K562 treated with DMSO at 1 percent for 48 hours (cell line): ENCODE results near the gene PALM3. TPM values are rescaled to one million over a fixed set of nuclear protein-coding genes. Genes with fewer than 3 reads are reported as not detected.

ENCODE experiments used
- total RNA-seq: library from RNA; unstranded; fragments of 300-600 nt; gene quantifications from 2 replicates; pipeline ENCODE4 v1.2.3, GENCODE V29; 2022; ENCODE audit warnings: low replicate concordance; ENCODE audit errors: extremely low read depth

PALM3 gene
- total RNA-seq = not detected in 2 replicates

GRCh38 chr19:14061751-14062557 lies at the start of gene PALM3:
Gene PALM3 (minus strand): TSS chr19:14062076. CDS start chr19:14061980, 96 bp downstream.

DNA sequence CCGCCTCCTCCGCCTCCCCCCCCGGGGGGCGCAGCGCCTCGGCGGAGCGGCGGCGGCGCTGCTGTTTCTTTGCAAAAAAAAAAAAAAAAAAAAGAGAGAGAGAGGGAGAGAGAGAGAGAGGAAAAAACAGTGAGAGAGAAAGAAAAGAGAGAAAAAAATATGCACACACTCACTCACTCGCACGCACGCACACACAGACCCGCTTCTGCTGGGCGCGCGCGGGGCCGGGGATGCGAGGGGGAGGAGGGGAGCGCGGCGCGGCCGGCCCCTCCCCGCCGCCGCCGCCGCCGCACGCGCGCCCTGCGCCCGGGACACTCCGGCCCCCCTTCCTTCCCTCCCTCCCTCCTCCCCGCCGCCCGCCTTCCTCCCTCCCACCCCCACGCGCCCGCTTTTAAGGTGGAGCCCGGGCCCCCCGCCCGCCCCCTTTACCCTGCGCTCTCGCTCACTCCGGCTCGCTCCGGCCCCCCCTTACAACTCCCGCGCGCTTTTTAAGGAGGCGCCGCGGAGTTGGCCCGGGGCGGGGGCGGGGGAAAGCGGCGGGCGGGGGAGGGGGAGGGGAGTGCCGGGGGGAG lies 28.7 kb upstream of the PALM3 start, which contains the start of gene SAMD1:
Gene SAMD1, minus strand, starts transcription at position 243 of the 572 bp plus-strand sequence.

DNA sequence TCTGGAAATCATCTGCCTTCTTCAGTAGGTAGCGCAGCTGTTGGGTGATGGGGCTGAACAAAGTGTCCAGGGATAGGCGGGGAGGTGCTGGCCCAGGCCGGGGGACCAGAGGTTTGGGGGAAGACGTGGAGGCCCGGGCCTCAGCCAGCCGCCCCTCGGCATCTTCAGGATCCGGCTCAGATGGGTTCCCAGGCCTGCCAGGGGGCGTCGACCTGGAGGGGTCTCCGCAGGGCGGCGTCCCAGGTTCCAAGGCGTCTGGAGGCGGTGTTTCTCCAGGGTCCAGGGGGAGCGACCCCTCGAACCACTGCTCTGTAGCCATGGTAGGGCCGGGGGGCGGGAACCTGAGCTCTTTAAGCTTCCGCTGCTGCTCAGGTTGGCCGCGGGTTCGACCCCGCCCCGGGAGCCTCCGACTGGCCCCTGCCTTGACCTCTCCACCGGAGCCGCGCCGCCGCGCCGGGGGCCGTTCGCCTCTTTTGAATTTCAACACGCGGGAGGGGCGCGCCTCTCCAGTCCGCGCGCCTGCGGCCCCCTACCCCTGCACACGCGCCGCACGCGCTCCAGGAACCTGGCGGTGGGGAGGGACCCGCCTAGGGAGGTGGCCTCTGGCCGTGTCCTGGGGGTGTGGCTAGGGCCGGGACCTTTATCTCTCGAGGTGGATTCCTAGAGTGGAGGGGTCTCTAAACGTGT lies 23.6 kb upstream of the PALM3 start, which contains the start of gene C19orf67:
Gene C19orf67, minus strand, starts transcription at position 475 of the 687 bp plus-strand sequence. Its CDS starts 156 bp downstream, at position 319.

DNA sequence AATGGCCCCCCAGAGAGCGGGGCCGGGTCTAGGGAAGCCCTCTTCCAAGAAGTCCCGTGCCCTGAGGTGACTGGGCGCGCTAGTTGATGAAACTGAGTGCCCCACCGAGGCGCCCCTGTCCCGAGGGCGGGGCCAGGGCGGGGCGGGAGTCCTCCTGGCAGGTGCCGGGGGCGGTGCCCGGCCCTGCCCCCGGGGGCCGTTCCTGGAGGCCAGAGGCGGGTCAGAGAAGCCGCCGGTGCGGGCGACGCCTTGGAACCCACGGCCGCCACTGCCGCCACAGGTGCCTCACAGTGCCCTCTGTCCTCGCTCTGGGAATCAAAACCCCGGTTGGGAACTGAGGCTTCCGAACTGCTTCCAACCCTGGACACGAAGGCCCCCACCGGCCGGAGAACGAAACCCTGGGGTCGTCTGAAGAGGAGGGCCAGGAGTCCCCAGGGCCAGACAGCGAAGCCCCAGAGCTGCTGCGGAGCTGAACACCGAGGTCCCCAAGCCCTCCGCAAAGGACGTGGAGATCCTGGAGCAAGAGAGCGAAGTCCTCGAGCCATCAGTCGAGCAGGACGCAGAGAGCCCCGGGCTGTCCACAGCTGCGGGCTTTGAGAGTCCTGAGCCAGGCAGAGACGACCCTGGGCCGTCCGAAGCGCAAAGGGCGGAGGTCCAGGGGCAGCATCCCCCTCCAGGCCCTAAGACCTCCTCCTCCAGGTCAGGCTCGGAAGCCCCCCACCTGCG lies 10.8 kb upstream of the PALM3 start, which contains the start of gene MISP3:
Gene MISP3, plus strand, starts transcription at position 252 of the 726 bp plus-strand sequence. CDS start 524 bp downstream, outside the sequence.

DNA sequence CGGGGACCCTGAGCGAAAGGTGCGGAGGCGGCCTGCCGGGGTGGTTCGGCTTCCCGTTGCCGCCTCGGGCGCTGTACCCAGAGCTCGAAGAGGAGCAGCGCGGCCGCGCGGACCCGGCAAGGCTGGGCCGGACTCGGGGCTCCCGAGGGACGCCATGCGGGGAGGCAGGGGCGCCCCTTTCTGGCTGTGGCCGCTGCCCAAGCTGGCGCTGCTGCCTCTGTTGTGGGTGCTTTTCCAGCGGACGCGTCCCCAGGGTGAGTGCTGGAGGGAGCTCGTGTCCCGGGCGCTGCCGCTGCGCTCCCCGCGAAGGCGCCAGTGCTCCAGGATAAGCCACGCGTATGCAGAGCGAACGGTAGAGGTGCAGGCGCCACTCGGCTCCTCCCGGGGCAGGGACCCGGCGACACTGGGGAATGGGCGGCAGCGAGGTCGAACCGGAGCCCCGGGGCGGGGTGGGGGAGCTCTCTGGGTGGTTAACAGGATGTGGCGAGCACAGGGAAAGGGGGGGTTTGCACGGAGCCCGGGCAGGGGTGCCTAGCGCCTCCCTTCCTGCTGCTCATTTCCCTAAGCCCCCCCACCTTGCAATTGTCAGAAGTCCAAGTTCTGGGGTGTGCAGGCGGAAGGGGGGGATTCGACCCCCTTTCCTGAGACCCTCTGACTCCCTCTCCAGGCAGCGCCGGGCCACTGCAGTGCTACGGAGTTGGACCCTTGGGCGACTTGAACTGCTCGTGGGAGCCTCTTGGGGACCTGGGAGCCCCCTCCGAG lies 30.0 kb downstream of the PALM3 start, which contains the start of gene IL27RA:
Gene IL27RA, plus strand, starts transcription at position 44 of the 762 bp plus-strand sequence. Its CDS starts 111 bp downstream, at position 155.

GRCh38 chr19:14027856-14028450 lies 33.9 kb downstream of the PALM3 start, which contains the start of gene RLN3:
Gene RLN3 (plus strand): TSS chr19:14028148. CDS start chr19:14028205, 57 bp downstream.

GRCh38 chr19:14006085-14006765 lies 55.7 kb downstream of the PALM3 start, which contains the start of gene RFX1:
Gene RFX1 (minus strand): TSS chr19:14006320. CDS start chr19:13993843, 12,477 bp downstream.

Other genes with a start within 250 kb of the PALM3 start
- gene NANOS3, start 184.9 kb downstream of the PALM3 start, total RNA-seq = not detected in 2 replicates
- not detected in 2 replicates for gene BRME1, start 156.0 kb downstream of the PALM3 start, total RNA-seq
- not detected in 2 replicates for gene CC2D1A, start 155.9 kb downstream of the PALM3 start, total RNA-seq
- gene PODNL1, start 123.7 kb downstream of the PALM3 start, total RNA-seq = not detected in 2 replicates
- gene DCAF15, start 109.6 kb downstream of the PALM3 start, total RNA-seq = not detected in 2 replicates
- not detected in 2 replicates for gene RFX1, start 55.8 kb downstream of the PALM3 start, total RNA-seq
- gene RLN3, start 33.9 kb downstream of the PALM3 start, total RNA-seq = not detected in 2 replicates
- gene IL27RA, start 30.3 kb downstream of the PALM3 start, total RNA-seq = not detected in 2 replicates
- not detected in 2 replicates for gene MISP3, start 10.7 kb upstream of the PALM3 start, total RNA-seq
- gene C19orf67, start 23.7 kb upstream of the PALM3 start, total RNA-seq = not detected in 2 replicates
- gene SAMD1, start 28.7 kb upstream of the PALM3 start, total RNA-seq = not detected in 2 replicates
- gene PRKACA, start 55.7 kb upstream of the PALM3 start, total RNA-seq = not detected in 2 replicates
- gene ASF1B, start 74.5 kb upstream of the PALM3 start, total RNA-seq = not detected in 2 replicates
- not detected in 2 replicates for gene ADGRL1, start 144.1 kb upstream of the PALM3 start, total RNA-seq